GM12878 (cell line): ENCODE results near the gene PIK3R5. TPM values are rescaled to one million over a fixed set of nuclear protein-coding genes. Genes with fewer than 3 reads are reported as not detected.

Experiments
- ATAC-seq: fragments of 200-7000 bp; cut with Tn5 transposase; 3 replicates; pipeline ENCODE4 v1.9.1; 2020; ENCODE audit warnings: mild to moderate bottlenecking, moderate library complexity
- BruUV-seq: library from RNA; stranded (reverse); fragments of 400-500 nt; replicated peaks from 2 replicates; lab custom pipeline; 2021; lab: Mats Ljungman, UMichigan
- CTCF ChIA-PET: fragments of 300-600 bp; sonication (Branson Sonifier 250); formaldehyde crosslinking; extraction: SDS; loops from one replicate; lab custom pipeline; 2021; ENCODE audit warnings: inconsistent platforms; lab: Yijun Ruan, JAX
- POLR2A ChIA-PET: fragments of 350-600 bp; formaldehyde crosslinking; extraction: SDS; loops from one replicate; lab custom pipeline; 2021; ENCODE audit warnings: inconsistent platforms; lab: Charles Lee
- RAD21 ChIA-PET: fragments of 300-600 bp; sonication (Branson Sonifier 250); formaldehyde crosslinking; loops from one replicate; lab custom pipeline; 2023; ENCODE audit warnings: antibody characterized with exemption; ENCODE audit not compliant: unreplicated experiment; lab: Charles Lee
- SMC1A ChIA-PET: fragments of 300-600 bp; sonication (Branson Sonifier 250); formaldehyde crosslinking; loops from one replicate; lab custom pipeline; 2023; ENCODE audit not compliant: unreplicated experiment, uncharacterized antibody; lab: Charles Lee
- DNase-seq: peaks from one replicate; pipeline ENCODE4 v3.0.0-alpha.2; 2011; ENCODE audit warnings: low read depth, low spot score
- FAIRE-seq: peaks from 3 replicates; lab custom pipeline; 2011; peaks lifted over from hg19 to GRCh38; lab: Jason Lieb, UNC
- H2AFZ ChIP-seq: 2 replicates; pipeline ENCODE4 v1.6.0; 2011; ENCODE audit warnings: low read depth, low read length, control low read depth; ENCODE audit not compliant: control insufficient read depth
- H3K27ac ChIP-seq: 2 replicates; pipeline ENCODE4 v1.5.1; 2011; ENCODE audit warnings: control low read depth; ENCODE audit not compliant: control insufficient read depth, insufficient read depth
- H3K27me3 ChIP-seq, 2 experiments: replicated peaks in 1 of 2; 2 replicates each; pipeline versions ENCODE4 v1.6.0 to v1.6.1; 2011; ENCODE audit warnings: low read length in 1 of 2; ENCODE audit not compliant: control insufficient read depth in 2 of 2, insufficient read depth in 2 of 2
- H3K36me3 ChIP-seq, 2 experiments: 2 replicates each; pipeline ENCODE4 v1.5.1; 2011; ENCODE audit warnings: low read length in 1 of 2; ENCODE audit not compliant: control insufficient read depth in 2 of 2, insufficient read depth in 2 of 2
- H3K4me1 ChIP-seq: 2 replicates; pipeline ENCODE4 v1.6.1; 2011; ENCODE audit warnings: mild to moderate bottlenecking, low read length, moderate library complexity, mixed read lengths; ENCODE audit not compliant: control insufficient read depth, insufficient read depth
- H3K4me2 ChIP-seq: 2 replicates; pipeline ENCODE4 v1.6.0; 2011; ENCODE audit warnings: control low read depth; ENCODE audit not compliant: control insufficient read depth, insufficient read depth
- H3K4me3 ChIP-seq: fragments of 200-600 bp; sonication (generic); 2 replicates; pipeline ENCODE4 v1.5.1; 2016
- H3K79me2 ChIP-seq: 2 replicates; pipeline ENCODE4 v1.6.0; 2011; ENCODE audit warnings: low read length; ENCODE audit not compliant: control insufficient read depth, insufficient read depth
- H3K9ac ChIP-seq: 2 replicates; pipeline ENCODE4 v1.8.0; 2011; ENCODE audit warnings: low read length, control low read depth, mixed read lengths; ENCODE audit not compliant: control insufficient read depth, insufficient read depth
- H3K9me3 ChIP-seq: replicated peaks from 3 replicates; pipeline ENCODE4 v1.5.1; 2011; ENCODE audit warnings: mild to moderate bottlenecking, low read length; ENCODE audit not compliant: control insufficient read depth, insufficient read depth
- H4K20me1 ChIP-seq: 2 replicates; pipeline ENCODE4 v1.6.0; 2011; ENCODE audit not compliant: control insufficient read depth, insufficient read depth
- CHD4 ChIP-seq: fragments of 200-600 bp; sonication (generic); IDR thresholded peaks from 2 replicates; pipeline ENCODE4 v1.6.1; 2016; ENCODE audit warnings: mild to moderate bottlenecking
- NR2C1 ChIP-seq: fragments of 450-650 bp; IDR thresholded peaks from 2 replicates; pipeline ENCODE4 v1.6.1; 2017; ENCODE audit warnings: antibody characterized with exemption, mild to moderate bottlenecking, moderate library complexity
- PAX8 ChIP-seq: fragments of 450-650 bp; IDR thresholded peaks from 2 replicates; pipeline ENCODE4 v1.6.1; 2017; ENCODE audit warnings: mild to moderate bottlenecking, moderate library complexity
- RUNX3 ChIP-seq: IDR thresholded peaks from 2 replicates; pipeline ENCODE4 v1.6.1; 2012; ENCODE audit warnings: low read length, inconsistent platforms
- ZBTB4 ChIP-seq: fragments of 450-650 bp; formaldehyde crosslinking; IDR thresholded peaks from 2 replicates; pipeline ENCODE4 v1.4.0; 2022; ENCODE audit warnings: mild to moderate bottlenecking, moderate library complexity
- WGBS: methylation state at CpG from one replicate; pipeline ENCODE4 v1.1.6; 2016; ENCODE audit warnings: low lambda C conversion rate; ENCODE audit not compliant: insufficient replicate concordance, insufficient coverage; ENCODE audit errors: missing lambda C conversion rate; 5-methylcytosine and 5-hydroxymethylcytosine counted together
- in situ Hi-C: fragments of 300-500 bp; cut with MboI; formaldehyde crosslinking; loops from 9 replicates; pipeline ENCODE4 v1.14.3; 2018; ENCODE audit warnings: mixed read lengths
- intact Hi-C: fragments of 100-400 bp; cut with micrococcal nuclease; formaldehyde crosslinking; loops from one replicate; pipeline ENCODE4 v1.14.2; 2022; ENCODE audit not compliant: unreplicated experiment
- polyA plus RNA-seq, 11 experiments: library from polyadenylated mRNA; depleted of rRNA in 4 of 11; unstranded in 6 of 11; stranded (reverse) in 5 of 11; fragments of >200 nt; fragmentation: Nextera tagmentation in 4 of 11; fragmentation: Illumina TruSeq in 1 of 11; extraction: Ambion mirVana in 4 of 11; extraction: Trizol in 1 of 11; gene quantifications; 1 replicate in 1 of 11; 2 replicates in 10 of 11; pipeline versions ENCODE4 v1.2.1 to v1.2.3, GENCODE V29; 2011 to 2016; ENCODE audit warnings: inconsistent platforms in 2 of 11, missing spikeins in 2 of 11, low read depth in 1 of 11
- total RNA-seq, 4 experiments: library from RNA; depleted of rRNA in 3 of 4; stranded (reverse); fragments of >200 nt in 3 of 4; fragmentation: Illumina TruSeq in 1 of 4; extraction: Trizol in 1 of 4; gene quantifications; 2 replicates each; pipeline versions ENCODE4 v1.2.1 to v1.2.3, GENCODE V29; 2013 to 2021

Gene PIK3R5
- total and polyA plus RNA-seq, 10 of the 15 experiments (the other 5 are each of a cell fraction or from before 2014, with no cell fraction given): 9.5 to 50.8 (median 35.5) TPM

DNA sequence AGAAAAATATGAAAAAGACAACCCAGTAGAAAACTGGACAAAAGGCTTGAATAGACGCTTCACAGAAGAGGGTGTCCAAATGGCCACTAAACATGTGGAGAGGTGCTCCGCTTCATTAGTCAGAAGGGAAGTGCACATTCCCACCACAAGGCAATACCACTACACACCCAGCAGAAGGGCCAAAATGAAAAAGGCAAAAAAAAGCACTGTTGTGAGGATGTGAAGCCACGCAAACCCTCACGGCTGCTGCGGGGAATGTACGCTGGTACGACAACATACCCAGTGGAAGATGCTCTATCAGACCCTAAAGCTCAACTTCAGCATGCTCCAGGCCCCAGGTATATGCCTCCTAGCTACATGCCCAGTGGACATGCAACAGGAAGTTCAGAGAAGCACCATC lies 17.0 kb downstream of the PIK3R5 start:
- TF ChIP-seq RUNX3 (peak; percentile 55), CHD4 (no peak), NR2C1 (no peak)
- in situ Hi-C loops (no loop called here), intact Hi-C loops (no loop called here)
- RAD21 ChIA-PET: interaction anchor here (1.5 to 2.8 kb wide), 6 partner anchors 8 to 98 kb away, joined by 3 to 10 read pairs (median 6); no protein-coding TSS in a partner anchor
- CTCF ChIA-PET: interaction anchor here (0.6 to 6.2 kb wide), 9 partner anchors 8 to 90 kb away, joined by 3 to 35 read pairs (median 5); partner anchors contain the start of gene PIK3R5
- Histone ChIP-seq H2AFZ (no peak overlapping the region), H3K9ac (no peak overlapping the region; the same call in 1 of the 2 replicates), H3K4me2 (peak overlapping the region; percentile 90), H3K79me2 (peaks cover 84% of the 10 kb centered on the region), H3K27ac (peak overlapping the region; percentile 62), H3K27me3 (no peaks in the 10 kb centered on the region), H3K4me3 (peak overlapping the region; percentile 45; the same call in 1 of the 2 replicates), H3K9me3 (peaks cover 23% of the 10 kb centered on the region), H3K4me1 (peaks cover 51% of the 10 kb centered on the region), H3K36me3 (peaks cover 16 to 20% of the 10 kb centered on the region in 2 experiments; a peak in 3 of 4 replicates), H4K20me1 (no peaks in the 10 kb centered on the region)
- POLR2A ChIA-PET: interaction anchor here (0.7 to 8.1 kb wide), 5 partner anchors 8 to 56 kb away, joined by 3 to 73 read pairs (median 9); no protein-coding TSS in a partner anchor
- 71% methylated on average over 7 of the region's 7 CpGs for WGBS
- ATAC-seq: peak; percentile 6
- SMC1A ChIA-PET: interaction anchor here (1.2 to 19.3 kb wide), 8 partner anchors 5 to 56 kb away, joined by 3 to 345 read pairs (median 8); partner anchors contain the start of gene PIK3R5
- no peak for DNase-seq
- no peak for FAIRE-seq
- no TSS peak for BruUV-seq

DNA sequence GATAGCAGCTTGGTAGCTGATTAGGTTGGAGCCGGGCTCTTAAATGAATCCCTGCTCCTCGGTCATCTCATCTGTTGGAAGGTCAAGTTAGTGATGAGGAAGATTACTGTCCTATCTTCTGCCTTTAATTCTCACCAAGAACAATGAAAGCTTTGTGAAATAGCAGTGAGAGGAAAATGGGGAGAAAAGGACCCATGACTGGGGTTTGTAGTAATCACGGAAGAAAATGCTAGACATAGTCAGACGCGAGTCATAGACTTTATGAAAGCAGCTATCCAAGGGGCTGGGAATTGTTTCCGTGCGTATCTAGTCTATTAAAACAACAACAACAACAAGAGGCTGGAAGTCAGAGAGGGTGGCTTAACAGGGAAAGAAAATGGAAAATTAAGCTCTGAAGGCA lies 18.3 kb downstream of the PIK3R5 start:
- H3K27me3 ChIP-seq: no peaks in the 10 kb centered on the region
- H3K4me1 ChIP-seq: peaks cover 50% of the 10 kb centered on the region
- FAIRE-seq (no peak), DNase-seq (no peak), ATAC-seq (no peak)
- H3K4me3 ChIP-seq: no peak overlapping the region
- H3K4me2 ChIP-seq: no peak overlapping the region
- BruUV-seq: no TSS peak
- H4K20me1 ChIP-seq: no peaks in the 10 kb centered on the region
- ChIA-PET SMC1A (interaction anchor here (2.9 to 19.3 kb wide), 4 partner anchors 4 to 47 kb away, joined by 7 to 345 read pairs (median 186); partner anchors contain the start of gene PIK3R5), CTCF (interaction anchor here (1.4 to 2.8 kb wide), 2 partner anchors 10 to 47 kb away, joined by 4 to 13 read pairs; no protein-coding TSS in a partner anchor), RAD21 (interaction anchor here (0.9 to 2.4 kb wide), 3 partner anchors 11 to 47 kb away, joined by 3 to 9 read pairs (median 3); no protein-coding TSS in a partner anchor), POLR2A (interaction anchor here (1.0 to 2.3 kb wide), 3 partner anchors 10 to 19 kb away, joined by 3 to 9 read pairs (median 6); partner anchors contain the start of gene PIK3R5)
- no peak overlapping the region for H3K9ac ChIP-seq
- H3K36me3 ChIP-seq: peaks cover 15 to 20% of the 10 kb centered on the region in 2 experiments; a peak in 3 of 4 replicates
- WGBS: 98% methylated on average over 7 of the region's 7 CpGs
- no peak overlapping the region for H3K27ac ChIP-seq
- intact Hi-C loops (no loop called here), in situ Hi-C loops (no loop called here)
- no peak for TF ChIP-seq ZBTB4 (CRISPR knock-in tag)
- TF ChIP-seq PAX8: no peak
- H3K9me3 ChIP-seq: peaks cover 21% of the 10 kb centered on the region
- peaks cover 76% of the 10 kb centered on the region for H3K79me2 ChIP-seq
- H2AFZ ChIP-seq: no peak overlapping the region
